Adrenal gland (tissue), 12 donors: ENCODE measurements around the gene CAMK2N2. TPM values are rescaled to one million over a fixed set of nuclear protein-coding genes. Genes with fewer than 3 reads are reported as not detected.
A peak's percentile ranks its signal among the peaks of the same experiment; 100 is the strongest.

Source experiments
- DNase-seq, 7 donors: peaks; one replicate each; pipeline ENCODE4 v3.0.0-alpha.2; 2019 to 2020
- H3K27ac ChIP-seq, 5 donors: fragments of 200-600 bp; sonication (generic) in 4 of 5; 1 replicate in 3 of 5; 2 replicates in 2 of 5; pipeline versions ENCODE4 v1.5.1 to v1.8.0; 2016 to 2020; ENCODE audit warnings: mild to moderate bottlenecking in 1 of 5
- H3K27me3 ChIP-seq: fragments of 200-600 bp; 2 replicates; pipeline ENCODE4 v1.8.0; 2021
- H3K36me3 ChIP-seq, 2 donors: fragments of 200-600 bp; replicated peaks in 1 of 2; 1 replicate in 1 of 2; 2 replicates in 1 of 2; pipeline versions ENCODE4 v1.5.1 to v1.8.0; 2018 to 2022
- H3K4me1 ChIP-seq, 2 donors: fragments of 200-600 bp; replicated peaks in 1 of 2; 1 replicate in 1 of 2; 2 replicates in 1 of 2; pipeline versions ENCODE4 v1.5.1 to v1.8.0; 2018 to 2021
- H3K4me3 ChIP-seq, 4 donors: fragments of 200-600 bp; sonication (generic) in 3 of 4; one replicate each; pipeline ENCODE4 v1.5.1; 2016 to 2018
- H3K9me3 ChIP-seq, 3 donors: fragments of 200-600 bp; sonication (generic) in 1 of 3; replicated peaks in 1 of 3; 1 replicate in 2 of 3; 2 replicates in 1 of 3; pipeline versions ENCODE4 v1.5.1 to v1.8.0; 2016 to 2021
- POLR2A ChIP-seq, 2 donors: fragments of 450-650 bp; IDR thresholded peaks; one replicate each; pipeline ENCODE4 v1.6.1; 2017; ENCODE audit warnings: antibody characterized with exemption in 2 of 2, mild to moderate bottlenecking in 2 of 2, moderate library complexity in 1 of 2
- WGBS, 4 donors: extraction: QIAGEN DNeasy Blood & Tissue Kit in 2 of 4; methylation state at CpG; one replicate each; pipeline versions ENCODE4 v1.1.5 to v1.1.7; 2013 to 2017; 5-methylcytosine and 5-hydroxymethylcytosine counted together
- intact Hi-C, 2 donors: fragments of 100-400 bp; cut with DNase I; formaldehyde crosslinking; loops; one replicate each; pipeline versions ENCODE4 v1.14.1 to v1.15.0; 2022 to 2023
- polyA plus RNA-seq, 3 donors: library from polyadenylated mRNA; stranded (reverse); fragments of 200-250 nt in 2 of 3; fragments of 350-450 nt in 1 of 3; fragmentation: Illumina TruSeq in 1 of 3; extraction: RNeasy Lipid Tissue Mini Kit (QIAGEN cat#74804) in 1 of 3; gene quantifications; one replicate each; pipeline ENCODE4 v1.2.3, GENCODE V29; 2013 to 2014
- total RNA-seq, 9 donors: library from RNA; depleted of rRNA in 4 of 9; stranded (reverse); fragments of >200 nt in 4 of 9; fragments of 120-200 nt in 1 of 9; fragmentation: NEBNext Ultra II Directional in 1 of 9; extraction: Animal tissue kit (Norgen Biotek cat#: 25700) in 1 of 9; gene quantifications; one replicate each; pipeline versions ENCODE4 v1.1.0 to v1.2.4, GENCODE V29; 2013 to 2023
- TF ChIP-seq, protein P1 (sequence below), 6 experiments: fragments of 450-650 bp in 4 of 6; fragments of 200-600 bp in 2 of 6; sonication (generic) in 1 of 6; IDR thresholded peaks; 1 replicate in 5 of 6; 2 replicates in 1 of 6; pipeline versions ENCODE4 v1.5.1 to v1.8.0; 2016 to 2021; ENCODE audit warnings: antibody characterized with exemption in 6 of 6, mild to moderate bottlenecking in 2 of 6, moderate library complexity in 1 of 6
- donor health status: healthy with polysubstance abuse.
- donor health status: Bipolar disorder and iron deficiency.
- donor health status: DM: yes; HTN: yes; CAD: no.
- donor health status: DM: no; HTN: no; CAD: no.
- donor health status: DM: no; HTN: no; CAD: no.
- donor health status: DM: yes; HTN: yes; CAD: no.

Gene CAMK2N2
- total and polyA plus RNA-seq, 12 donors = 0.47 to 39.3 (median 7.2) TPM; not detected in 2

DNA sequence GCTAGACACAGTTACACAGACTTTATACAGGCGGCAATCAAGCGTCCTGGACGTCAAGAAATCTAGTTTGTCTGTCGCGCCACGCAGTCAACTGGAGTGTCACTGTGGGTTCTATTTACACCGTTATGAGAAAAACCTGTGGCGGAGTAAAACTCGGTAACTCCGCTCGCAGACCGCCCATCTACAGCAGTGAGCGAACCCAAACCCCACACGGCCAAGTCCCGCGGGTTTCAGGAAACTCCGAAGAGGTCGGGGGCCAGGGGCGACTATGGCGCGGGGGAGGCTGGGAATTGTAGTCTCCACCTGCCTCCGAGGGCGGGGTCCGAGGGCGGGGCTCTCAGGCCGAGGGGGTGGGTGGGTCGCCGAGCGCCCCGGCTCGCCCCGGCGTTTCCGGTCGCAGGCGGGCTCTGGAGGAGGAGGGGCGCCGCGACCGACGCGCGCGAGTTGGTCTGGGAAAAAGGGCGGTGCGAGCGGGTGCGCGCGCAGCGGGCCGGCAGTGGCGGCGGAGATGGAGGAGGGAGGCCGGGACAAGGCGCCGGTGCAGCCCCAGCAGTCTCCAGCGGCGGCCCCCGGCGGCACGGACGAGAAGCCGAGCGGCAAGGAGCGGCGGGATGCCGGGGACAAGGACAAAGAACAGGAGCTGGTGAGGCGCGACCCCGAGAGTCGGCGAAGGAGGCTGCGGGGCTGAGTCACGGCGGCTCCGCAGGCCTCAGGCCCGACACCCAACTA is 37.6 kb upstream of the CAMK2N2 start, which contains the start of gene PSMD2:
TSS of gene PSMD2 (plus strand) at position 483 of the 729 bp plus-strand sequence. CDS start at position 509, 26 bp downstream.
- intact Hi-C loops = no loop called here

DNA sequence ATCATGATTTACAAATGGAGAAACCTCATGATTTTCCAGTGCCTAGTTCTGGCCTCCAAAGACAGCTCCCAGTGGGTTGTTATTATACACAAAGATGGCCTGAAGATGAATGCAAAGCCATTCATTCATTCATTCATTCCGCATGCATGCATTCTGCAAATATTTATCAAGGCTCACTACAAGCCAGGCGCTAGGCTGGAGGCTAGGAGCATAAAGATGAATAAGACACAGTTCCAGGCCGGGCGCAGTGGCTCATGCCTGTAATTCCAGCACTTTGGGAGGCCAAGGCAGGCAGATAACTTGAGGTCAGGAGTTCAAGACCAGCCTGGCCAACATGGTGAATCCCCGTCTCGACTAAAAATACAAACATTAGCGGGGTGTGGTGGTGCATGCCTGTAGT is 35.3 kb upstream of the CAMK2N2 start:
- Histone ChIP-seq H3K27ac (no peak overlapping the region), H3K4me1 (peaks cover 4 to 12% of the 10 kb centered on the region in 2 donors), H3K9me3 (no peaks in the 10 kb centered on the region), H3K36me3 (peaks cover 0 to 15% of the 10 kb centered on the region in 2 donors), H3K27me3 (no peaks in the 10 kb centered on the region), H3K4me3 (no peak overlapping the region)
- intact Hi-C loops = no loop called here
- 75 to 83% (median 78%) methylated on average over 7 of the region's 7 CpGs for WGBS, 4 donors
- TF ChIP-seq, protein P1, sequence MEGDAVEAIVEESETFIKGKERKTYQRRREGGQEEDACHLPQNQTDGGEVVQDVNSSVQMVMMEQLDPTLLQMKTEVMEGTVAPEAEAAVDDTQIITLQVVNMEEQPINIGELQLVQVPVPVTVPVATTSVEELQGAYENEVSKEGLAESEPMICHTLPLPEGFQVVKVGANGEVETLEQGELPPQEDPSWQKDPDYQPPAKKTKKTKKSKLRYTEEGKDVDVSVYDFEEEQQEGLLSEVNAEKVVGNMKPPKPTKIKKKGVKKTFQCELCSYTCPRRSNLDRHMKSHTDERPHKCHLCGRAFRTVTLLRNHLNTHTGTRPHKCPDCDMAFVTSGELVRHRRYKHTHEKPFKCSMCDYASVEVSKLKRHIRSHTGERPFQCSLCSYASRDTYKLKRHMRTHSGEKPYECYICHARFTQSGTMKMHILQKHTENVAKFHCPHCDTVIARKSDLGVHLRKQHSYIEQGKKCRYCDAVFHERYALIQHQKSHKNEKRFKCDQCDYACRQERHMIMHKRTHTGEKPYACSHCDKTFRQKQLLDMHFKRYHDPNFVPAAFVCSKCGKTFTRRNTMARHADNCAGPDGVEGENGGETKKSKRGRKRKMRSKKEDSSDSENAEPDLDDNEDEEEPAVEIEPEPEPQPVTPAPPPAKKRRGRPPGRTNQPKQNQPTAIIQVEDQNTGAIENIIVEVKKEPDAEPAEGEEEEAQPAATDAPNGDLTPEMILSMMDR (IDR thresholded peaks at IDR 0.05) = no peak
- no peak for TF ChIP-seq POLR2A (IDR thresholded peaks at IDR 0.05)
- no peak for DNase-seq

More for the DNA sequence above, 37.6 kb upstream of the CAMK2N2 start, which contains the start of gene PSMD2:
- peak within 1 kb of the TSS; percentile 66 to 90 (median 83) for H3K27ac ChIP-seq
- peaks cover 0 to 38% of the 10 kb centered on the region in 2 donors for H3K36me3 ChIP-seq
- H3K9me3 ChIP-seq = no peaks in the 10 kb centered on the region
- no peaks in the 10 kb centered on the region for H3K27me3 ChIP-seq
- peaks cover 4 to 12% of the 10 kb centered on the region in 2 donors for H3K4me1 ChIP-seq
- 0 to 1% (median 0%) methylated on average over 16 to 78 of the region's 78 CpGs for WGBS, 4 donors
- TF ChIP-seq, protein P1 (IDR thresholded peaks at IDR 0.05) = peak in 1 of 6 experiments; percentile 29
- TF ChIP-seq POLR2A (IDR thresholded peaks at IDR 0.05) = peak; percentile 77 to 91
- peak within 1 kb of the TSS in 3 of 4 donors; percentile 77 to 89 (median 79) for H3K4me3 ChIP-seq
- peak; percentile 98 to 99 (median 99) for DNase-seq

DNA sequence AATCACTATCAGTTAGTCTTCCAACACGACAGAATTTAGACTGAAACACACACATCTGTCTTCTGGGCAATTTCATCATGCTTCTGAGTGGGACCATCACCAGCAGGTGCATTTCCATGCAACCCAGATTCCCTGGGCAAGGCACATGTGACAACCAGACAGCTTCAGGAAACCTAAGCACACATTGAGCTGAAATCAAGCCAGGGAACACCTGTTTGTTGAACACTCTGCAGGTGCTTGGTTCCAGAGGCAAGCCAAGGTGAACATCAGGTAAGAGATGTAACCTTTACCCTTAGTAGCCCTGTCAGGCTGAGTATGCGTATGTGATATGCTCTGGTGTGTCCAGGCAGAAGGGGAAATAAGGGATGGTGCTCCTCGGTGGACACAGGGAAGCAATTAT is 34.4 kb upstream of the CAMK2N2 start:
- H3K36me3 ChIP-seq = peaks cover 0 to 7% of the 10 kb centered on the region in 2 donors
- TF ChIP-seq, protein P1 (IDR thresholded peaks at IDR 0.05) = no peak
- no peak for TF ChIP-seq POLR2A (IDR thresholded peaks at IDR 0.05)
- intact Hi-C loops = no loop called here
- H3K9me3 ChIP-seq = no peaks in the 10 kb centered on the region
- H3K27me3 ChIP-seq = no peaks in the 10 kb centered on the region
- H3K4me1 ChIP-seq = peaks cover 4 to 12% of the 10 kb centered on the region in 2 donors
- H3K4me3 ChIP-seq = no peak overlapping the region
- no peak for DNase-seq
- WGBS, 4 donors = 54 to 66% (median 62%) methylated on average over 3 of the region's 3 CpGs
- no peak overlapping the region for H3K27ac ChIP-seq

DNA sequence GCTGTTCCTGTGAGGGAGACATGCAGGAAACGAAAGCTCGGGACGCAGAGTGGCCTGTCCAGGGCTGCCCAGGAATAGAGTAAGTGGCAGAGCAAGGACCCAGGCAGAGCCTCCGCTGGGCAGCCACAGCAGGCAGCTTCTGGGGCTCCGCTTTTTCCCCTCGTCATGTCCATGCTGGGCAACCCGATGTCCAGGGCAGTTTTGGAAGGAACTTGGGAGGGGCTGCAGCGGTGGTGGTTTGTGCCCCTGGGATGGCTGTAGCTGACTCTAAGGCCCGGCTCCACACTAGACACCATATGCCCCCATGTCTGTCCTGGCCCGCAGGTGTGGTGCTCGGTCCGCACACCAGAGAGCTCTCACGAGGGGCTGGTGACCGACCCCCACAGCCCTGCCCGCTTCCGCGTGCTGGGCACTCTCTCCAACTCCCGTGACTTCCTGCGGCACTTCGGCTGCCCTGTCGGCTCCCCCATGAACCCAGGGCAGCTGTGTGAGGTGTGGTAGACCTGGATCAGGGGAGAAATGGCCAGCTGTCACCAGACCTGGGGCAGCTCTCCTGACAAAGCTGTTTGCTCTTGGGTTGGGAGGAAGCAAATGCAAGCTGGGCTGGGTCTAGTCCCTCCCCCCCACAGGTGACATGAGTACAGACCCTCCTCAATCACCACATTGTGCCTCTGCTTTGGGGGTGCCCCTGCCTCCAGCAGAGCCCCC is 30.5 kb upstream of the CAMK2N2 start:
- intact Hi-C loops = loop anchor here in 1 of 2 donors (5.0 kb wide), 1 partner anchor 395 kb away; no protein-coding TSS in a partner anchor
- no peak for DNase-seq
- Histone ChIP-seq H3K4me1 (no peaks in the 10 kb centered on the region), H3K36me3 (no peaks in the 10 kb centered on the region), H3K27me3 (no peaks in the 10 kb centered on the region), H3K4me3 (no peak overlapping the region), H3K9me3 (no peaks in the 10 kb centered on the region), H3K27ac (no peak overlapping the region)
- WGBS, 4 donors = 79 to 94% (median 86%) methylated on average over 7 to 21 of the region's 21 CpGs
- TF ChIP-seq, protein P1 (IDR thresholded peaks at IDR 0.05) = no peak
- no peak for TF ChIP-seq POLR2A (IDR thresholded peaks at IDR 0.05)
